SH-SY5Y (cell line): ENCODE data around the gene ARHGAP26.

Experiments used
- GATA2 ChIP-seq: IDR thresholded peaks from 2 replicates; pipeline ENCODE4 v1.6.1; 2011; ENCODE audit warnings: mild to moderate bottlenecking, low read depth, low read length
- GATA3 ChIP-seq: IDR thresholded peaks from 2 replicates; pipeline ENCODE4 v1.6.1; 2011; ENCODE audit warnings: low read depth, mild to moderate bottlenecking, low read length, moderate library complexity

Gene ARHGAP26

DNA sequence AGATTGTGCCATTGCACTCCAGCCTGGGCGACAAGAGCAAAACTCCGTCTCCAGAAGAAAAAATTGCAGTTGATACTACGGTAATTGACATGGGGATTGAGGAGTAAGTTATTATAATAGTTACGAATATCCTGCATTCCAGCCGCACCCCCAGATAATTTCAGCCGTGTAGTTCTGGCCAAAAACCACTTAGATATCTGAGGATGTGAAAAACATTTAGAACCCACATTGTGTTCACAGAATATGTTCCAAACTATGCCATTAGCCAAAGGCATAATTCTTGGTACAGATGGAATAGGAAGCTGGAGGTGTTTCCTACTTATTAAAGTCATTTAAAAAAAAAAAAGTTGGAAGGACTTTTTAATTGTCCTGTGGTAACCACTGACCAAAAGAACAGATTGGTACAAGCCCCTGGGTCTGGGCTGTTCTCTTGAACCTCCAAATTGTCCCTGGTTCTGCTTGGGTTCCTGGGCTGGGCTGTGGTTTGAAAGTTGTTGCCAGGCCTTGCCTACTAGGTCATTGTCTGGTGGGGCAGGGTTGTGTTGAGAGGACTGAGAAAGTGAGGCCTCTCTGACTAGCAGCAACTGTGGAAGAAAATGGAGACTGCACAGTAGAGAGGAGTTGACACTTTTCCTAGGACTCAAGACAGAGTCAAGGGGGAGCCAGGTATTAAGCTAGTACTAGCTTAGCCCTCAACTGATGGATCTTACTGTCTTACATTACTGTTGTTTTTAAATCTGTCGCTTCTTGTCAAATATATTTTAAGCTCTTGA is 434.5 kb downstream of the ARHGAP26 start:
- TF ChIP-seq GATA3 (no peak), GATA2 (no peak)

GRCh38 chr5:143205386-143205785 is 435.2 kb downstream of the ARHGAP26 start:
- TF ChIP-seq GATA2 (no peak), GATA3 (no peak)

GRCh38 chr5:143205883-143206195 is 435.7 kb downstream of the ARHGAP26 start:
- TF ChIP-seq GATA2 (no peak), GATA3 (no peak)

DNA sequence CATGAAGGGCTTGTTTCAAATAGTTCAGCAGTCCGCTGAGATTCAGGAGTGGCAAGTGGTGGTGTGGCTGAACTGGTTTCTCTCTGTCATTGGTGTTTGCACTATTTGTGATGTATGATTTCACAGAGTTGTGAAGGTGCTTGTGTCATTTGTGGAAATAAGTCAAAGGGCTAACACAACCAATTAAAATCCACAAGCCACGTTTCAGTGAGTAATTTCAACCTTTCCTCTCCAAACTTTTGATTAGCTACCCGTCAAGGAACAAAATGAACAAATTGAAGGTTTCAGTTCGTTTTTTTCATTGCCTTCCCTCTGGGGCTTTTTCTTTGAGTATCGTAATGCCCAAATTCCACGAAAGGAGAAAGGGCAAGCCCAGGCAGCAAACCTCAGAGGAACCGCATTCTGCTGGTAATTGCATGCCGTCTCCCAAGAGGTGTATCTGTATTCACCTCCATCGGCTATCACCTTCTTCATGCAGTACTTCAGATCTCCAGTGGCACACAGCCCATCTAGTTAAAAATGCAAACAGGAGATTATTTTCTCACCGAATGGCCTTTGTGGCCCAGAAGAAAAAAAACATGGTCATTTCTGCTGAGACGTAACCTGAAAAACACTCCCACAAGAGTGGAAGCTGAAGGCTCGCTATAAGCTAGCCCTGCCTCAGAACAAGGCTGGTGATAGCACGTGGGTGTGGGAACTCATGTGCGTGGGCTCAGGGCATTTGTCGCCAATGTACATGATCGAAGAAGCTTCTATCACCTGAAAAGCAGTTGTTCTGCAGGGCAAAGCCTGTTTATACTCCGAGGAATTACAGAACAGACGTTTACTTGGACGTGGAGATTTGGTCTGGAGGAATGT is 436.2 kb downstream of the ARHGAP26 start:
- TF ChIP-seq GATA2 = no peak
- no peak for TF ChIP-seq GATA3

DNA sequence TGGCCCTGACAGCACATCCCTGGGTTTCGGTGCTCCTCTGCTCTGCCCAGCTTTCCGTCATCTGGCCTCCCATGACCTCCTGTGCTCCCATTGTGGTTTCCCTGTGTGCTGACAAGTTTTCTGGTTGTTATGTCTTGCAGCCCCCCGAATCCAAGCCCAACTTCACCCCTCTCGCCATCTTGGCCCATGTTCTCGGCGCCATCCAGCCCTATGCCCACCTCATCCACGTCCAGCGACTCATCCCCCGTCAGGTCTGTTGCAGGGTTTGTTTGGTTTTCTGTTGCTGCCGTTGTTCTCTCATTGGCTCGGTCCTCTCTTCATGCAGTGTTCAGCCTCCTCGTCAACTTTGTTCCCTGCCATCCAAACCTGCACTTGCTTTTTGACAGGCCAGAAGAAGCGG is 436.9 kb downstream of the ARHGAP26 start:
- TF ChIP-seq GATA3 (no peak), GATA2 (no peak)

- TF ChIP-seq GATA2 (no peak), GATA3 (no peak)
Measured at GRCh38 chr5:143207563-143208364, 437.6 kb downstream of the ARHGAP26 start.

DNA sequence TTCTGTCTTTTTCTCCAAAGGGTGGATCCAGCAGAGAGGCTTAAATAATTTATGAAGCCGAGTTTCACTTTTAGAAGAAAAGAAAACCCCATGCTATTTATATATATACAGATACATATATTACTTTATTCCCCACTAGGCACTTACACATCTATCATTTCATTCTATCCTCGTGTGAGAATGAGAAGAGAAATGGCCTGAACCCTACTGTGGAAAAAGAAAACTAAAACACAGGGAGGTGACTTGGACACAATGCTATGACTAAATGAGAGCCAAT is 438.1 kb downstream of the ARHGAP26 start:
- TF ChIP-seq GATA2 = no peak
- TF ChIP-seq GATA3 = no peak

- no peak for TF ChIP-seq GATA2
Measured at GRCh38 chr5:143208781-143209510, 438.8 kb downstream of the ARHGAP26 start.

DNA sequence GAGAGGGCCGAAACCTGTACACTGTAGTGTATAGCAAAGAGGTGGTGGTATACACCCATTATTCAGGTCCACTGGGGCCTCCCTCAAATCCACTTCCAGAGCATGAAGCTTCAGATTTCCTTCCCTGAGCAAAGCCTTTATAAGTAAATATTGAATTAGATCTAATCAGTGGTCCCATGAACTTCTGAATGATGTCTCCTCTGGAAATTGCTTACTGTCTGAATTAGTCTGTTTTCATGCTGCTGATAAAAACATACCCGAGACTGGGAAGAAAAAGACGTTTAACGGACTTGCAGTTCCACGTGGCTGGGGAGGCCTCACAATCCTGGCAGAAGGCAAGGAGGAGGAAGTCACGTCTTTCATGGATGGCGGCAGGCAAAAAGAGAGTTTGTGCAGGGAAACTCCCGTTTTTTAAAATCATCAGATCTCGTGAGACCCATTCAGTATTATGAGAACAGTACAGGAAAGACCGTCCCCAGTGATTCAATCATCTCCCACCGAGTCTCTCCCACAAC is 439.8 kb downstream of the ARHGAP26 start:
- TF ChIP-seq GATA3 (no peak), GATA2 (no peak)

DNA sequence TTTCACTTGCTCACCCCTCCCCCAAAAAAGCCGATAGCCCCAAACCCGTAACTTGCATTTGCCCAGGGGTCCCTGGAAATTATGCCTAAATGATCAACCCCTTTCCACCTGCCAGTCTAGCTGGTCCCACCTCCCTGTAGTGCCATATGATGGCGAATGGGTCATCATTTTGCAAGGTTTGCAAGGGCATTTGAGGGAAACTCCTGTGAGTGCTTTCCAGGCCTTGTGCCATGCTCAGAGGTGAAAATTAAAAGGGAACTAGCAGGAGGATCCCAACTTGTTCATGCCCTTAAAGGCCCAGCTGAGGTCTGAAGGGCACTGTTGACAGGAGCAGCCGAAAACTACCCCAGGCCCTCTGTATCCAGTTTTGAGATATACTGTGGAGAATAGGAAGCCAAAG is 440.4 kb downstream of the ARHGAP26 start:
- TF ChIP-seq GATA3 (no peak), GATA2 (no peak)

- TF ChIP-seq GATA3 (no peak), GATA2 (no peak)
Measured at GRCh38 chr5:143212261-143212660, 442.1 kb downstream of the ARHGAP26 start.

GRCh38 chr5:143213231-143213850 is 443.2 kb downstream of the ARHGAP26 start:
- no peak for TF ChIP-seq GATA2
- TF ChIP-seq GATA3 = no peak

- no peak for TF ChIP-seq GATA3
- no peak for TF ChIP-seq GATA2
Measured at GRCh38 chr5:143213851-143214363, 443.7 kb downstream of the ARHGAP26 start.
